Stimulated activated CD8-positive, alpha-beta memory T cell treated with anti-CD3 and anti-CD28 coated beads, Interleukin-4, amount 100 ng/mL, for 24 hours (primary cell): ENCODE results near the gene TAC3.
"Not testable (repeated sequence)": the region's sequence is repeated elsewhere in the genome, so short reads cannot be mapped to it uniquely, and the experiment has no call there.

Source experiments
- DNase-seq: peaks from one replicate; pipeline ENCODE4 v3.0.0-alpha.2; 2020; ENCODE audit warnings: low read depth

The TAC3 gene

GRCh38 chr12:57004651-57005050, 11.7 kb downstream of the TAC3 start:
- DNase-seq: no peak

- DNase-seq: no peak
Observed at GRCh38 chr12:57003395-57003794, 12.9 kb downstream of the TAC3 start.

- peak; percentile 52 for DNase-seq
Observed at GRCh38 chr12:57001448-57001906, 14.9 kb downstream of the TAC3 start.

- DNase-seq: no peak
Observed at GRCh38 chr12:57000393-57000792, 15.9 kb downstream of the TAC3 start.

GRCh38 chr12:56999456-56999855, 16.9 kb downstream of the TAC3 start:
- no peak for DNase-seq

GRCh38 chr12:56998981-56999380, 17.3 kb downstream of the TAC3 start:
- peak; percentile 24 for DNase-seq

- DNase-seq: no peak
Observed at GRCh38 chr12:56998316-56998715, 18.0 kb downstream of the TAC3 start.

GRCh38 chr12:56996793-56997545, 19.4 kb downstream of the TAC3 start:
- no peak for DNase-seq

- no peak for DNase-seq
Observed at GRCh38 chr12:56995930-56996496, 20.3 kb downstream of the TAC3 start.

- DNase-seq: no peak
Observed at GRCh38 chr12:56995201-56995929, 21.0 kb downstream of the TAC3 start.

- no peak for DNase-seq
Observed at GRCh38 chr12:56994231-56994746, 22.0 kb downstream of the TAC3 start.

- no peak for DNase-seq
Observed at GRCh38 chr12:56993346-56993745, 23.0 kb downstream of the TAC3 start.

GRCh38 chr12:56991319-56992246, 24.7 kb downstream of the TAC3 start:
- no peak for DNase-seq

GRCh38 chr12:56990648-56991318, 25.5 kb downstream of the TAC3 start:
- DNase-seq: no peak

- DNase-seq: no peak
Observed at GRCh38 chr12:56989861-56990610, 26.3 kb downstream of the TAC3 start.

- DNase-seq: no peak
Observed at GRCh38 chr12:56988207-56988739, 28.1 kb downstream of the TAC3 start.

- peak; percentile 62 for DNase-seq
Observed at GRCh38 chr12:56987551-56988053, 28.7 kb downstream of the TAC3 start.

GRCh38 chr12:56987011-56987410, 29.3 kb downstream of the TAC3 start:
- DNase-seq: no peak

GRCh38 chr12:56985714-56986113, 30.6 kb downstream of the TAC3 start:
- DNase-seq: not testable (repeated sequence)

- no peak for DNase-seq
Observed at GRCh38 chr12:56983386-56983785, 32.9 kb downstream of the TAC3 start.
